GM21825 (cell line): ENCODE measurements around the gene DYNC1I2.

ENCODE experiments used
- ATAC-seq: cut with Tn5 transposase; IDR thresholded peaks from one replicate; pipeline ENCODE4 v1.9.1; 2021; ENCODE audit warnings: mild to moderate bottlenecking, moderate library complexity; ENCODE audit not compliant: unreplicated experiment

The DYNC1I2 gene

GRCh38 chr2:171687287-171688128, at the start of gene DYNC1I2:
Gene DYNC1I2, plus strand, starts transcription at chr2:171687469. Its CDS starts 2,687 bp downstream, at chr2:171690156.
- ATAC-seq, result peak; percentile 93

- no peak for ATAC-seq
These were observed 35.4 kb upstream of the DYNC1I2 start for GRCh38 chr2:171651667-171652415.

GRCh38 chr2:171652416-171652785, 34.9 kb upstream of the DYNC1I2 start:
- peak; percentile 87 for ATAC-seq

- no peak for ATAC-seq
These were observed 31.7 kb upstream of the DYNC1I2 start for GRCh38 chr2:171655586-171655985.

GRCh38 chr2:171667041-171667440, 20.2 kb upstream of the DYNC1I2 start:
- no peak for ATAC-seq

GRCh38 chr2:171668183-171668582, 19.1 kb upstream of the DYNC1I2 start:
- no peak for ATAC-seq

GRCh38 chr2:171669121-171669520, 18.1 kb upstream of the DYNC1I2 start:
- ATAC-seq, result no peak

GRCh38 chr2:171670655-171671054, 16.6 kb upstream of the DYNC1I2 start:
- no peak for ATAC-seq

- ATAC-seq, result no peak
These were observed 15.4 kb upstream of the DYNC1I2 start for GRCh38 chr2:171671867-171672266.

GRCh38 chr2:171673905-171674304, 13.4 kb upstream of the DYNC1I2 start:
- ATAC-seq, result no peak

- ATAC-seq, result no peak
These were observed 11.4 kb upstream of the DYNC1I2 start for GRCh38 chr2:171675810-171676345.

GRCh38 chr2:171678619-171679018, 8.7 kb upstream of the DYNC1I2 start:
- ATAC-seq, result no peak

GRCh38 chr2:171688129-171688465, 828 bp downstream of the DYNC1I2 start:
- peak; percentile 15 for ATAC-seq

- ATAC-seq, result no peak
These were observed 5.1 kb downstream of the DYNC1I2 start for GRCh38 chr2:171692331-171692730.

- ATAC-seq, result no peak
These were observed 15.7 kb downstream of the DYNC1I2 start for GRCh38 chr2:171702781-171703556.

- no peak for ATAC-seq
These were observed 16.5 kb downstream of the DYNC1I2 start for GRCh38 chr2:171703574-171704347.

GRCh38 chr2:171706152-171706803, 19.0 kb downstream of the DYNC1I2 start:
- no peak for ATAC-seq

- ATAC-seq, result no peak
These were observed 20.5 kb downstream of the DYNC1I2 start for GRCh38 chr2:171707752-171708151.

GRCh38 chr2:171709011-171709685, 21.9 kb downstream of the DYNC1I2 start:
- ATAC-seq, result no peak
